CD14-positive monocyte (primary cell): ENCODE results near the gene CIBAR2. TPM values are rescaled to one million over a fixed set of nuclear protein-coding genes. Genes with fewer than 3 reads are reported as not detected.
A peak's percentile ranks its signal among the peaks of the same experiment; 100 is the strongest.

ENCODE experiments used
- DNase-seq, 3 donors: peaks; one replicate each; pipeline ENCODE4 v3.0.0-alpha.2; 2011 to 2022
- H2AFZ ChIP-seq: 2 replicates; pipeline ENCODE4 v1.6.0; 2012; ENCODE audit warnings: mild to moderate bottlenecking, low read depth, low read length, inconsistent platforms; ENCODE audit not compliant: insufficient read depth, poor library complexity, severe bottlenecking
- H3K27ac ChIP-seq, 2 donors: 1 replicate in 1 of 2; 2 replicates in 1 of 2; pipeline ENCODE4 v1.5.1; 2012 to 2013; ENCODE audit warnings: low read length in 2 of 2, control low read depth in 1 of 2, inconsistent platforms in 1 of 2, low read depth in 1 of 2, mild to moderate bottlenecking in 1 of 2
- H3K27me3 ChIP-seq, 2 donors: one replicate each; pipeline versions ENCODE4 v1.6.0 to v1.6.1; 2011 to 2013; ENCODE audit warnings: low read length in 2 of 2; ENCODE audit not compliant: control insufficient read depth in 2 of 2, insufficient read depth in 2 of 2
- H3K36me3 ChIP-seq, 2 donors: replicated peaks in 1 of 2; 1 replicate in 1 of 2; 2 replicates in 1 of 2; pipeline versions ENCODE4 v1.5.1 to v1.6.1; 2012 to 2013; ENCODE audit warnings: low read length in 2 of 2, control low read depth in 1 of 2, inconsistent platforms in 1 of 2, mild to moderate bottlenecking in 1 of 2; ENCODE audit not compliant: insufficient read depth in 2 of 2, control insufficient read depth in 1 of 2
- H3K4me1 ChIP-seq, 2 donors: 1 replicate in 1 of 2; 2 replicates in 1 of 2; pipeline versions ENCODE4 v1.5.1 to v1.6.1; 2012 to 2013; ENCODE audit warnings: low read length in 2 of 2, control low read depth in 1 of 2, inconsistent platforms in 1 of 2, mild to moderate bottlenecking in 1 of 2, moderate library complexity in 1 of 2; ENCODE audit not compliant: insufficient read depth in 2 of 2, control insufficient read depth in 1 of 2
- H3K4me2 ChIP-seq: replicated peaks from 2 replicates; pipeline ENCODE3; 2012; ENCODE audit warnings: low read length, moderate library complexity, mild to moderate bottlenecking; ENCODE audit not compliant: poor library complexity, severe bottlenecking; ENCODE audit errors: extremely low read depth
- H3K4me3 ChIP-seq, 3 experiments: fragments of 200-600 bp in 1 of 3; sonication (generic) in 1 of 3; replicated peaks in 1 of 3; 1 replicate in 2 of 3; 2 replicates in 1 of 3; pipeline ENCODE4 v1.5.1; 2011 to 2013; ENCODE audit warnings: low read length in 3 of 3, mild to moderate bottlenecking in 3 of 3, control low read depth in 2 of 3, low read depth in 2 of 3, inconsistent platforms in 1 of 3, moderate library complexity in 1 of 3
- H3K79me2 ChIP-seq: 2 replicates; pipeline ENCODE4 v1.6.0; 2012; ENCODE audit warnings: mild to moderate bottlenecking, control low read depth, inconsistent platforms, low read length, moderate library complexity; ENCODE audit not compliant: insufficient read depth
- H3K9ac ChIP-seq: 2 replicates; pipeline ENCODE4 v1.6.0; 2017; ENCODE audit warnings: low read length, mild to moderate bottlenecking; ENCODE audit not compliant: insufficient read depth, poor library complexity, severe bottlenecking
- H3K9me3 ChIP-seq, 2 donors: replicated peaks in 1 of 2; 1 replicate in 1 of 2; 2 replicates in 1 of 2; pipeline versions ENCODE4 v1.5.1 to v1.6.1; 2012 to 2013; ENCODE audit warnings: low read length in 2 of 2, control low read depth in 1 of 2; ENCODE audit not compliant: control insufficient read depth in 1 of 2, insufficient read depth in 1 of 2
- H4K20me1 ChIP-seq: 2 replicates; pipeline ENCODE4 v1.6.0; 2012; ENCODE audit warnings: mild to moderate bottlenecking, low read length, control low read depth, moderate library complexity; ENCODE audit not compliant: insufficient read depth
- H3K27ac Mint-ChIP-seq, 7 donors: one replicate each; pipeline ENCODE4 v1.8.0; 2020; ENCODE audit warnings: mild to moderate bottlenecking in 7 of 7, mixed read lengths in 7 of 7, moderate library complexity in 6 of 7, inconsistent platforms in 2 of 7
- H3K27me3 Mint-ChIP-seq, 3 donors: one replicate each; pipeline ENCODE4 v1.8.0; 2021 to 2022; ENCODE audit warnings: low read depth in 3 of 3, mild to moderate bottlenecking in 3 of 3, mixed read lengths in 3 of 3, moderate library complexity in 3 of 3, inconsistent platforms in 1 of 3
- H3K36me3 Mint-ChIP-seq, 2 donors: one replicate each; pipeline ENCODE4 v1.8.0; 2020; ENCODE audit warnings: mixed read lengths in 2 of 2, inconsistent platforms in 1 of 2, mild to moderate bottlenecking in 1 of 2
- H3K4me1 Mint-ChIP-seq: one replicate; pipeline ENCODE4 v1.8.0; 2020; ENCODE audit warnings: mild to moderate bottlenecking, mixed read lengths
- H3K4me3 Mint-ChIP-seq, 2 donors: one replicate each; pipeline ENCODE4 v1.8.0; 2020; ENCODE audit warnings: mild to moderate bottlenecking in 2 of 2, mixed read lengths in 2 of 2, moderate library complexity in 1 of 2
- H3K9me3 Mint-ChIP-seq, 7 donors: one replicate each; pipeline ENCODE4 v1.8.0; 2020 to 2022; ENCODE audit warnings: mixed read lengths in 7 of 7, mild to moderate bottlenecking in 6 of 7, moderate library complexity in 6 of 7, inconsistent platforms in 2 of 7
- WGBS: methylation state at CpG from one replicate; pipeline ENCODE4 v1.1.5; 2013; ENCODE audit warnings: missing lambda C conversion rate; ENCODE audit not compliant: insufficient coverage; 5-methylcytosine and 5-hydroxymethylcytosine counted together
- intact Hi-C, 2 donors: fragments of 100-400 bp; cut with micrococcal nuclease; formaldehyde crosslinking; loops; one replicate each; pipeline versions ENCODE4 v1.15.0 to v1.15.1; 2023
- polyA plus RNA-seq, 3 donors: library from polyadenylated mRNA; depleted of rRNA in 1 of 3; unstranded in 2 of 3; stranded (reverse) in 1 of 3; fragments of 300-500 nt in 2 of 3; fragments of >200 nt in 1 of 3; fragmentation: Illumina TruSeq in 2 of 3; gene quantifications; 1 replicate in 2 of 3; 2 replicates in 1 of 3; pipeline ENCODE4 v1.2.3, GENCODE V29; 2012 to 2021
- TF ChIP-seq, protein P1 (sequence below): fragments of 200-600 bp; IDR thresholded peaks from one replicate; pipeline ENCODE4 v1.8.0; 2022; ENCODE audit warnings: antibody characterized with exemption, mild to moderate bottlenecking

The CIBAR2 gene
- polyA plus RNA-seq, 3 donors: not detected

DNA sequence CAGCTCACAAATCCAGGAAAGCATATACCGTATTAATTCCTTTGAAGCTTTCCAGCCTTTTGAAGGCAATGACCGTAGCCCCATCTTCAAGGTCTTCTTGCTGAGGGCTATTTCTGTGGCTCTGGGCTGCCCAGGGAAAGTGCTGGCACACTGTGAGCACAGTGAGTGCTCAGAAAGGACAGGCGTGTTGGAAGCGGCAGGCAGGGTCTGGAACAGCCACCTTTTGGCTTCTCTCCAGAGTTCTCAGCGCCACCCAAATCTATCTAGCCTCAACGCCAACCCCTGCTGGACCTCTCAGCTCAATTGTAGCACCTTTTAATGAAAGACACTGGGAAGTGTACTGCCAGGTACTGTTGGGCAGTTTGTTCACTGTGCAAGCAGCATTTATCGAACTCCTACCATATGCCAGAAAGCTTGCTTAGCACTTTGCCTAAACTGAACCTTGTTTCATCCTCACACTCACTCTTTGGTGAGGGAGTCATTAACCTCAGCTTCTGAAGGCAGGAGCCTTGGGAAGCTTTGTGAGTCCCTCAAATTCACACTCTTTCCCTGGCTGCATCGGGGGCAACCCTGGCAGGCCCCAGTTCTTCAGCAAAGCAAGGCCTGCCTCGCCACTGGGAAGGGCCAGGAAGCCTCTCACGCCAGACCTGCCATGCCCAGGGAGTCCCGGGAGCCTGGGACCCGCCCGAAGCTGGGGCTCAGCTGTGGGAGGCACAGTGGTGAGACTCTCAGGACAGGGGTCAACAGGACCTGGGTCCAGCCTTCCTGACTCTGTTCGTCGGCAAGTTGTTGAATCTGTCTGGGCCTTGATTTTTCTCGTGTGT is 13.5 kb upstream of the CIBAR2 start:
- H3K27ac ChIP-seq: no peak overlapping the region

DNA sequence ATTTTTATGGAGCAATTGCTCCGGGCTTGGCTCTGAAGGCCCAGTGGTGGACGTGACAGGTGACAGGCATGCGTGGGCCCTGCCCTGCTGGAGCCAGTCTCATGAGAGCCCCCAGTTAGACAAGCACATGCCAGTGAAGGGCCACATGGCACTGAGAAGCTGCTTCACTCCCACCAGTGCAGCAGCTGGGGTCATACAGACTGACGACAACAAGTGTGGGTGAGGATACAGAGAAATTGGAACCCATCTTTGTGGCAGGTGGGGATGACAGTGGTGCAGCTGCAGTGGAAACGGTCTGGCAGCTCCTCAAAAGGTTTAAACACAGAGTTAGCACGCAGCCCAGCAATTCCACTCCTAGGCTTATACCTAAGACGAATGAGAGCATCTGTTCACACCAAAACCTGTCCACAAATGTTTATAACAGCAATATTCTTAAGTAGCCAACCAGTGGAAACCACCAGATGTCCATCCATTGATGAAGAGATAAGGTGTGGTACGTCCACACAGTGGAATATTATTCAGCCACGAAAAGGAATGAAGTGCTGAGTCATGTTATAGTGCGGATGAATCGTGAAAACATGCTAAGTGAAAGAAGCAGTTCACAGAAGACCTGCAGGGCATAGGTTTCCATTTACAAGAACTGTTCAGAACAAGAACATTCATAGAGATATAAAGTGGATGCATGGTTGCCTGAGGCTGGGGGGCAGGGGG is 12.5 kb upstream of the CIBAR2 start:
- no peak overlapping the region for H3K4me2 ChIP-seq
- H3K27ac Mint-ChIP-seq: peak overlapping the region in 1 of 7 donors; percentile 60
- no peak overlapping the region for H3K4me3 ChIP-seq
- H3K27me3 ChIP-seq: peaks cover 0 to 9% of the 10 kb centered on the region in 2 donors
- H3K4me1 Mint-ChIP-seq: no peaks in the 10 kb centered on the region
- H3K79me2 ChIP-seq: no peaks in the 10 kb centered on the region
- 97% methylated on average over 3 of the region's 11 CpGs for WGBS
- no peak for DNase-seq
- no peak overlapping the region for H2AFZ ChIP-seq
- H3K4me1 ChIP-seq: no peaks in the 10 kb centered on the region
- no peak overlapping the region for H3K9ac ChIP-seq
- no peaks in the 10 kb centered on the region for H3K36me3 Mint-ChIP-seq
- peaks cover 12 to 22% (median 15%) of the 10 kb centered on the region in 3 donors for H3K27me3 Mint-ChIP-seq
- no peaks in the 10 kb centered on the region for H3K9me3 Mint-ChIP-seq
- intact Hi-C loops: no loop called here
- H4K20me1 ChIP-seq: no peaks in the 10 kb centered on the region
- TF ChIP-seq, protein P1, sequence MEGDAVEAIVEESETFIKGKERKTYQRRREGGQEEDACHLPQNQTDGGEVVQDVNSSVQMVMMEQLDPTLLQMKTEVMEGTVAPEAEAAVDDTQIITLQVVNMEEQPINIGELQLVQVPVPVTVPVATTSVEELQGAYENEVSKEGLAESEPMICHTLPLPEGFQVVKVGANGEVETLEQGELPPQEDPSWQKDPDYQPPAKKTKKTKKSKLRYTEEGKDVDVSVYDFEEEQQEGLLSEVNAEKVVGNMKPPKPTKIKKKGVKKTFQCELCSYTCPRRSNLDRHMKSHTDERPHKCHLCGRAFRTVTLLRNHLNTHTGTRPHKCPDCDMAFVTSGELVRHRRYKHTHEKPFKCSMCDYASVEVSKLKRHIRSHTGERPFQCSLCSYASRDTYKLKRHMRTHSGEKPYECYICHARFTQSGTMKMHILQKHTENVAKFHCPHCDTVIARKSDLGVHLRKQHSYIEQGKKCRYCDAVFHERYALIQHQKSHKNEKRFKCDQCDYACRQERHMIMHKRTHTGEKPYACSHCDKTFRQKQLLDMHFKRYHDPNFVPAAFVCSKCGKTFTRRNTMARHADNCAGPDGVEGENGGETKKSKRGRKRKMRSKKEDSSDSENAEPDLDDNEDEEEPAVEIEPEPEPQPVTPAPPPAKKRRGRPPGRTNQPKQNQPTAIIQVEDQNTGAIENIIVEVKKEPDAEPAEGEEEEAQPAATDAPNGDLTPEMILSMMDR: no peak
- H3K9me3 ChIP-seq: peaks cover 0 to 3% of the 10 kb centered on the region in 2 donors
- H3K36me3 ChIP-seq: no peaks in the 10 kb centered on the region
- no peak overlapping the region for H3K4me3 Mint-ChIP-seq
- no peak overlapping the region for H3K27ac ChIP-seq

More for the DNA sequence above, 13.5 kb upstream of the CIBAR2 start:
- no peak overlapping the region for H2AFZ ChIP-seq
- no peaks in the 10 kb centered on the region for H4K20me1 ChIP-seq
- peaks cover 0 to 9% of the 10 kb centered on the region in 2 donors for H3K27me3 ChIP-seq
- Mint-ChIP-seq H3K36me3 (no peaks in the 10 kb centered on the region), H3K27me3 (peaks cover 12 to 24% (median 17%) of the 10 kb centered on the region in 3 donors), H3K4me3 (no peak overlapping the region), H3K9me3 (no peaks in the 10 kb centered on the region), H3K4me1 (no peaks in the 10 kb centered on the region), H3K27ac (no peak overlapping the region)
- no peak overlapping the region for H3K4me3 ChIP-seq
- no peaks in the 10 kb centered on the region for H3K79me2 ChIP-seq
- TF ChIP-seq, protein P1: no peak
- H3K9ac ChIP-seq: no peak overlapping the region
- H3K36me3 ChIP-seq: no peaks in the 10 kb centered on the region
- peaks cover 0 to 3% of the 10 kb centered on the region in 2 donors for H3K9me3 ChIP-seq
- no peaks in the 10 kb centered on the region for H3K4me1 ChIP-seq
- WGBS: 86% methylated on average over 13 of the region's 16 CpGs
- intact Hi-C loops: no loop called here
- DNase-seq: no peak
- no peak overlapping the region for H3K4me2 ChIP-seq
